AG09309 (cell line): Measurements from ENCODE around the gene CEP112.
"Not testable (repeated sequence)": the region's sequence is repeated elsewhere in the genome, so short reads cannot be mapped to it uniquely, and the experiment has no call there.

Experiments used
- DNase-seq: peaks from one replicate; pipeline ENCODE4 v3.0.0-alpha.2; 2010; ENCODE audit warnings: low read depth
- H3K4me3 ChIP-seq: 2 replicates; pipeline ENCODE4 v1.5.1; 2011; ENCODE audit warnings: mild to moderate bottlenecking, low read depth, low read length, moderate library complexity; ENCODE audit not compliant: control insufficient read depth
- TF ChIP-seq, protein P1 (sequence below): IDR thresholded peaks from 2 replicates; pipeline ENCODE4 v1.5.1; 2011; ENCODE audit warnings: mild to moderate bottlenecking, low read depth, low read length, inconsistent platforms; ENCODE audit not compliant: insufficient read depth, control insufficient read depth; ENCODE audit errors: missing control alignments

CEP112 gene

GRCh38 chr17:65855245-65855644 lies 336.7 kb downstream of the CEP112 start:
- DNase-seq, result no peak
- TF ChIP-seq, protein P1, sequence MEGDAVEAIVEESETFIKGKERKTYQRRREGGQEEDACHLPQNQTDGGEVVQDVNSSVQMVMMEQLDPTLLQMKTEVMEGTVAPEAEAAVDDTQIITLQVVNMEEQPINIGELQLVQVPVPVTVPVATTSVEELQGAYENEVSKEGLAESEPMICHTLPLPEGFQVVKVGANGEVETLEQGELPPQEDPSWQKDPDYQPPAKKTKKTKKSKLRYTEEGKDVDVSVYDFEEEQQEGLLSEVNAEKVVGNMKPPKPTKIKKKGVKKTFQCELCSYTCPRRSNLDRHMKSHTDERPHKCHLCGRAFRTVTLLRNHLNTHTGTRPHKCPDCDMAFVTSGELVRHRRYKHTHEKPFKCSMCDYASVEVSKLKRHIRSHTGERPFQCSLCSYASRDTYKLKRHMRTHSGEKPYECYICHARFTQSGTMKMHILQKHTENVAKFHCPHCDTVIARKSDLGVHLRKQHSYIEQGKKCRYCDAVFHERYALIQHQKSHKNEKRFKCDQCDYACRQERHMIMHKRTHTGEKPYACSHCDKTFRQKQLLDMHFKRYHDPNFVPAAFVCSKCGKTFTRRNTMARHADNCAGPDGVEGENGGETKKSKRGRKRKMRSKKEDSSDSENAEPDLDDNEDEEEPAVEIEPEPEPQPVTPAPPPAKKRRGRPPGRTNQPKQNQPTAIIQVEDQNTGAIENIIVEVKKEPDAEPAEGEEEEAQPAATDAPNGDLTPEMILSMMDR, result no peak
- no peak overlapping the region for H3K4me3 ChIP-seq

DNA sequence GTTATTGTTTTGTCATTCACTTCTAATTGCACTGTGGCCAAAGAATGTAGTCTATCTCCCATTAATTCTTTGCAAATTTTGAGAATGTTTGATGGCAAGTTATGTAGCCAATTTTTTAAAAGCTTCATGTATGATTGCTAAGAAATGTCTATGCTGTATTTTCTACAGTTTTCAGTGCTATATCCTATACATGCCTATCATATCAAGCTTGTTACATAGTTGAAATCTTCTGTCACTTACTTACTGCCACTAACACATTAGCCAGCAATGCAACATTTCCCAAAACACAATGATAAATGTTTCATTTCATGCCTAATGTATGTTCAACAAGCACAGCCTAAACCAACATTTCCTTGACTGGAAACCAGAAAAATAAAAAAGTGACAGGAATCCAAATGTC lies 338.1 kb downstream of the CEP112 start:
- no peak for DNase-seq
- H3K4me3 ChIP-seq, result no peak overlapping the region
- TF ChIP-seq, protein P1, result no peak

DNA sequence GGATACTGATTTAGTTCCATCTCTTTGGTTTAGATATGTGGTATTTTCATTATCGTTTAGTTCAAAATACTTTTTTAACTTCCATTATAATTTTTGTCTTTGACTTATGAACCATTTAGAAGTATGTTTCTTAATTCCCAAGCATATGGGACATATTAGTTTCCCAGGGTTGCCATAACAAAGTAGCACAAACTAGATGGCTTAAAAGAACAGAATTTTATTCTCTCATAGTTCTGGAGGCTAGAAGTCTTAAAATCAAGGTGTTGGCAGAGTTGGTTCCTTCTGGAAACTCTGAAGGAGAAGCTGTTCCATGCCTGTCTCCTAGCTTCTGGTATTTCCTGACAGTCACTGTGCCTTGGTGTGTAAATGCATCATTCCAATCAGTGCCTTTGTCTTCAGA lies 339.0 kb downstream of the CEP112 start:
- TF ChIP-seq, protein P1, result no peak
- DNase-seq, result no peak
- H3K4me3 ChIP-seq, result no peak overlapping the region

DNA sequence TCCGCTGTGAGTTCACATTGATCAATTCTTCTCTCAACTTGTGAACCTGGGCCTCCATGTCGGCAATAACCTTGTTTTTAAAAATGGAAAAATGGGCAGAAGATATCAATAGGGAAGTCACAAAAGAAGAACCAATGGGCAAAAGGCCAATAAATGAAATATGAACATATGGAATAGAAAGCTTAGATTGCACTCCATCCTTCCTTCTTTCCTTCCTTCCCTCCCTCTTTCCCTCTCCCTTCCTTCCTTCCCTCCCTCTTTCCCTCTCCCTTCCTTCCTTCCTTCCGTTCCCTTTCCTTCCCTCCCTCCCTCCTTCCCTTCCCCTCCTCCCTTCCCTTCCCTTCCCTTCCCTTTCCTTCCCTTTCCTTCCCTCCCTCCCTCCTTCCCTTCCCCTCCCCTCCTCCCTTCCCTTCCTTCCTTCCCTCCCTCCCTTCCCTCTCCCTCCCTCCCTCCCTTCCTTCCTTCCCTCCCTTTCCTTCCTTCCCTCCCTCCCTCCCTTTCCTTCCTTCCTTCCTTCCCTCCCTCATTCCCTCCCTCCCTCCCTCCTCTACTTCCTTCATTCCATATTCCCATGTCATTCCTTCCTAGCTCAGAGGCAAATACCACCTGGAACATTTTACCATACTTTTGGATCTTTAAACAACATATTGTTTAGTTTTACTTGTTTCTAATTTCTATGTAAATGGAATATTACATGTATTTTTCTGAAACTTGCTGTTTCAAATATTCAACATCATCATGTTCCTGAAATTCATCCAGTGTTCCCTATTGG lies 339.8 kb downstream of the CEP112 start:
- TF ChIP-seq, protein P1, result no peak
- H3K4me3 ChIP-seq, result no peak overlapping the region
- DNase-seq, result no peak

DNA sequence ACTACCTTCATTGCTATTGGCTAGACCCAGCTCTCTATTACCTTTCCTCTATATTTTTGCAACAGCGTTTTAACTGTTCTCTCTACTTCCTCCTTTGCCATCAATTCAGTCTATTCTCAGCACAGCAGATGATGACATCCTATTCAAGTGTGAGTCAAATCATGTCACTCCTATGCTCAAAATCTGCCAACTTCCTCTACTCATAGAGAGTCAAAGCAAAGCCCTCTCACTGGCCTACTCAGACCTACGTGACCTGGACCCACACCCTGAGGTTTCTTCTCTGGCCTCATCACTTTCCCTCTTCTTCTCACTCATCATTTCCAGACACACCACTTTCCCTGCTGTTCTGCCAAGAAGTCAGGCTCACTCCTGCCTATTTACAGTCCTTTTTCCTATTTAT lies 341.4 kb downstream of the CEP112 start:
- peak; percentile 42 for DNase-seq
- H3K4me3 ChIP-seq, result no peak overlapping the region
- TF ChIP-seq, protein P1, result no peak

- no peak overlapping the region for H3K4me3 ChIP-seq
- TF ChIP-seq, protein P1, result no peak
- DNase-seq, result no peak
These were observed 343.2 kb downstream of the CEP112 start for GRCh38 chr17:65848751-65849150.

- no peak for DNase-seq
- TF ChIP-seq, protein P1, result no peak
These were observed 350.8 kb downstream of the CEP112 start for GRCh38 chr17:65841089-65841488.

GRCh38 chr17:65837232-65837631 lies 354.7 kb downstream of the CEP112 start:
- DNase-seq, H3K4me3 ChIP-seq: not testable (repeated sequence)

More at GRCh38 chr17:65841089-65841488, 350.8 kb downstream of the CEP112 start:
- H3K4me3 ChIP-seq, result no peak overlapping the region
